ENCODE data around the gene MAP7D1. TPM values are rescaled to one million over a fixed set of nuclear protein-coding genes. Genes with fewer than 3 reads are reported as not detected.
"Not testable (repeated sequence)": the region's sequence is repeated elsewhere in the genome, so short reads cannot be mapped to it uniquely, and the experiment has no call there.

The MAP7D1 gene
- total RNA-seq, 1 donor: 114 TPM

GRCh38 chr1:36179220-36179600 lies 23.2 kb downstream of the MAP7D1 start:
- TF ChIP-seq, protein P1, sequence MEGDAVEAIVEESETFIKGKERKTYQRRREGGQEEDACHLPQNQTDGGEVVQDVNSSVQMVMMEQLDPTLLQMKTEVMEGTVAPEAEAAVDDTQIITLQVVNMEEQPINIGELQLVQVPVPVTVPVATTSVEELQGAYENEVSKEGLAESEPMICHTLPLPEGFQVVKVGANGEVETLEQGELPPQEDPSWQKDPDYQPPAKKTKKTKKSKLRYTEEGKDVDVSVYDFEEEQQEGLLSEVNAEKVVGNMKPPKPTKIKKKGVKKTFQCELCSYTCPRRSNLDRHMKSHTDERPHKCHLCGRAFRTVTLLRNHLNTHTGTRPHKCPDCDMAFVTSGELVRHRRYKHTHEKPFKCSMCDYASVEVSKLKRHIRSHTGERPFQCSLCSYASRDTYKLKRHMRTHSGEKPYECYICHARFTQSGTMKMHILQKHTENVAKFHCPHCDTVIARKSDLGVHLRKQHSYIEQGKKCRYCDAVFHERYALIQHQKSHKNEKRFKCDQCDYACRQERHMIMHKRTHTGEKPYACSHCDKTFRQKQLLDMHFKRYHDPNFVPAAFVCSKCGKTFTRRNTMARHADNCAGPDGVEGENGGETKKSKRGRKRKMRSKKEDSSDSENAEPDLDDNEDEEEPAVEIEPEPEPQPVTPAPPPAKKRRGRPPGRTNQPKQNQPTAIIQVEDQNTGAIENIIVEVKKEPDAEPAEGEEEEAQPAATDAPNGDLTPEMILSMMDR (IDR thresholded peaks at IDR 0.05; ENCODE audit: insufficient read depth, low read length): no peak

GRCh38 chr1:36182734-36183133 lies 26.8 kb downstream of the MAP7D1 start:
- no peak overlapping the region for H3K4me3 ChIP-seq (ENCODE audit: low read depth, low read length)
- DNase-seq (ENCODE audit: low read depth): no peak
- TF ChIP-seq, protein P1 (IDR thresholded peaks at IDR 0.05; ENCODE audit: insufficient read depth, low read length): no peak

More at GRCh38 chr1:36179220-36179600, 23.2 kb downstream of the MAP7D1 start:
- H3K4me3 ChIP-seq (ENCODE audit: low read depth, low read length): no peak overlapping the region
- no peak for DNase-seq (ENCODE audit: low read depth)

- no peak overlapping the region for H3K4me3 ChIP-seq (ENCODE audit: low read depth, low read length)
- TF ChIP-seq, protein P1 (IDR thresholded peaks at IDR 0.05; ENCODE audit: insufficient read depth, low read length): no peak
- peak; percentile 70 for DNase-seq (ENCODE audit: low read depth)
These were observed 27.4 kb downstream of the MAP7D1 start for GRCh38 chr1:36183309-36183856.

GRCh38 chr1:36187800-36188593 lies 32.0 kb downstream of the MAP7D1 start:
- TF ChIP-seq, protein P1 (IDR thresholded peaks at IDR 0.05; ENCODE audit: insufficient read depth, low read length): peak; percentile 93
- H3K4me3 ChIP-seq (ENCODE audit: low read depth, low read length): no peak overlapping the region

GRCh38 chr1:36196805-36197204 lies 40.8 kb downstream of the MAP7D1 start:
- not testable (repeated sequence) for DNase-seq (ENCODE audit: low read depth); H3K4me3 ChIP-seq (ENCODE audit: low read depth, low read length)

More at GRCh38 chr1:36187800-36188593, 32.0 kb downstream of the MAP7D1 start:
- peak; percentile 94 for DNase-seq (ENCODE audit: low read depth)

DNA sequence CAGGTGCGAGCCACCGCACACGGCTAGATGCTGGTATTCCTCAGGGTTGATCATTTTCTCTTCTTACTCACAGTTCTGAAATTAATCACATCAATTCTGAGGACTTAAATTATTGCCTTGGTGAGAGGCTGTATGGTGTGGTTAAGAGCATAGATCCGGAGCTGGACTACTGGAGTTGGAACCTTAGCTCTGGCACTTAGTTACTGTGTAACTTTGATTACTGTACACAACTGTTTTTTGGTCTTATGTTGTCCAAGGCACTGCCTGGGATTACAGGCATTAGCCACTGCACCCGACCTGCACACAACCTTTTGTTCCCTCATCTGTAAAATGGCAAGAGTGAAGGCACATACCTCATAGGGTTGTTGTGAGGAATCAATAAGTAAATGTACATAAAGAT lies 42.7 kb downstream of the MAP7D1 start:
- TF ChIP-seq, protein P1 (IDR thresholded peaks at IDR 0.05; ENCODE audit: insufficient read depth, low read length): no peak
- DNase-seq (ENCODE audit: low read depth): no peak
- no peak overlapping the region for H3K4me3 ChIP-seq (ENCODE audit: low read depth, low read length)

DNA sequence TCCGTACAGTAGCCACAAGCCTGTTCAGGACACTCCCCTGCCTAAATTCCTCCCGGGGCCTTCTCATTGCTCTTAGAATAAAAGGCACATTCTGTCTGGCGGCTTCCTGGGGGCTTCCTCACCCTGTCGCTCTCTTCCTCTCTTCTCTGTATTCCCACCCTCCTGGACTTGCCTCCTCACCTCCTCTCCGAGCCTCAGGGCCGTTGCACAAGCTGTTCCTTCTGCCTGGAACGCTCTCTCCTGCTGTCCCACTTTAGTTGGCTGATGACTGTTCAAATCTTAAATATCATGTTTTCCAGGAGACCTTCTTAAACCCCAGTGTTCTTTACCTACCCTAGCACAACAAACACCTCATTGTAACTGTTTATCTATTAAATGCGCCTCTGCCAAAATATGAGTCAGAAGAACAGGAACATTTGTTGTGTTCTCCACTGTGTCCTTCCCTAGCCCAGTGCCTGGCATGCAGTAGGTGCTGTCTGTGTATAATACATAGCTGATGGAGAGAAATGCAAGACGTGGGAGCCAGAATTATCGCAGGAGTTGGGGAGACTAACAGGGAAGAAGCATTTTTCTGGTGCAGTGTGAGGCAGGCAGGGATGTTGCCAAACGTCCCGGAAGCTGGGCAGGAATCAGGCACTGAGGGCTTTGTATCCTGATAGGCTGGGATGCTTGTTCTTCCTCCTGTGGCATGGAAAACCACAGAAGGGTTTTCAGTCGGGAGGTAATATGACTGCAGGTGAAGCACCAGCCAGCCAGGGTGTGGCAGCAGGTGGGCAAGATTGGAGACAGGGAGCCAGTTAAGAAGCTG lies 44.2 kb downstream of the MAP7D1 start:
- H3K4me3 ChIP-seq (ENCODE audit: low read depth, low read length): no peak overlapping the region
- TF ChIP-seq, protein P1 (IDR thresholded peaks at IDR 0.05; ENCODE audit: insufficient read depth, low read length): no peak
- DNase-seq (ENCODE audit: low read depth): peak; percentile 59

Data from fibroblast of the aortic adventitia (primary cell).